ENCODE measurements around the gene PLEKHA6. TPM values are rescaled to one million over a fixed set of nuclear protein-coding genes. Genes with fewer than 3 reads are reported as not detected.

The PLEKHA6 gene
- total and polyA plus RNA-seq, 2 of the 8 experiments (the other 6 are each of a cell fraction or from before 2014, with no cell fraction given): 4.8 to 20.2 TPM

DNA sequence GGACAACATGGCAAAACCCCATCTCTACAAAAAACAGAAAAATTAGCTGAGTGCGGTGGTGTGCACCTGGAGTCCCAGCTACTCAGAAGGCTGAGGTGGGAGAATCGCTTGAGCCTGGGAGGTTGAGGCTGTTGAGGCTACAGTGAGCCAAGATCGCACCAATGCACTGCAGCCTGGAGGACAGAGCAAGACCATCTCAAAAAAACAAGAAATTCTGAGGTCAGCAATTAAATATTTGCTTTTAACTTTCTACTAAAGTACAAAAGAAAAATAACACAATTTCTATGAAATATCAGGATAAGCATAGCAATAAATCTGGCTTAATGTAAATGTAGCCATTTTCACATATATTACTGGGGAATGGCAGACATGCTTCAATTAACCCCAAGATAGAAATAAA is 42.0 kb upstream of the PLEKHA6 start:
- H3K4me2 ChIP-seq (ENCODE audit: insufficient read depth in 1 of 2, low read depth in 2 of 2, low read length in 2 of 2): no peak overlapping the region
- peaks cover 4 to 38% of the 10 kb centered on the region in 2 experiments for H3K79me2 ChIP-seq (ENCODE audit: control insufficient read depth in 1 of 2, insufficient read depth in 2 of 2, low read length in 2 of 2)
- FAIRE-seq: no peak
- H2BK20ac ChIP-seq (ENCODE audit: low read length): no peak overlapping the region
- no peaks in the 10 kb centered on the region for H3K23me2 ChIP-seq (ENCODE audit: low read depth, low read length)
- no peaks in the 10 kb centered on the region for H3K27me3 ChIP-seq (replicated peaks in 1 of 4; ENCODE audit: control insufficient read depth in 3 of 4, extremely low read depth in 1 of 4, insufficient read depth in 3 of 4, low read length in 3 of 4)
- TF ChIP-seq, protein P1, sequence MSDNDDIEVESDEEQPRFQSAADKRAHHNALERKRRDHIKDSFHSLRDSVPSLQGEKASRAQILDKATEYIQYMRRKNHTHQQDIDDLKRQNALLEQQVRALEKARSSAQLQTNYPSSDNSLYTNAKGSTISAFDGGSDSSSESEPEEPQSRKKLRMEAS (IDR thresholded peaks at IDR 0.05): no peak
- TF ChIP-seq CBX8 (IDR thresholded peaks at IDR 0.05; ENCODE audit: borderline replicate concordance, low read depth, low read length) (no peak), RXRA (IDR thresholded peaks at IDR 0.05; ENCODE audit: insufficient read depth, low read depth, low read length) (no peak)
- H4K5ac ChIP-seq (ENCODE audit: insufficient read length, low read depth, low read length): no peak overlapping the region
- H4K91ac ChIP-seq (replicated peaks; ENCODE audit: insufficient read length, low read length): no peak overlapping the region
- no peak overlapping the region for H3K18ac ChIP-seq (ENCODE audit: extremely low read depth, low read length)
- H3K4ac ChIP-seq (replicated peaks; ENCODE audit: insufficient read length, low read depth, low read length): no peak overlapping the region
- no peak overlapping the region for H2BK12ac ChIP-seq (ENCODE audit: low read depth, low read length)
- no peak overlapping the region for H3K14ac ChIP-seq (ENCODE audit: insufficient read length)
- H4K8ac ChIP-seq (ENCODE audit: extremely low read depth, insufficient read depth, low read length): no peak overlapping the region
- DNase-seq (ENCODE audit: low read depth in 1 of 2, low spot score in 2 of 2): peak in 1 of 2 experiments; percentile 24
- no peaks in the 10 kb centered on the region; the same call in 1 of the 2 replicates for H3K79me1 ChIP-seq (ENCODE audit: low read depth, low read length)
- H2BK5ac ChIP-seq (ENCODE audit: low read depth, low read length): no peak overlapping the region
- no peak overlapping the region for H2AK5ac ChIP-seq (ENCODE audit: low read depth, low read length)
- H3K23ac ChIP-seq (ENCODE audit: insufficient read length): no peak overlapping the region
- H2AFZ ChIP-seq (ENCODE audit: low read length): no peak overlapping the region
- H4K20me1 ChIP-seq (replicated peaks in 1 of 2; ENCODE audit: control insufficient read depth in 1 of 2, insufficient read depth in 2 of 2, low read length in 2 of 2): peaks cover 3 to 8% of the 10 kb centered on the region in 2 experiments
- no peak overlapping the region for H2BK15ac ChIP-seq (ENCODE audit: low read length)
- no peak overlapping the region for H3K4me3 ChIP-seq (ENCODE audit: extremely low read depth in 1 of 4, insufficient read depth in 2 of 4, low read depth in 3 of 4, low read length in 4 of 4)
- H3K27ac ChIP-seq (ENCODE audit: low read depth, low read length): no peak overlapping the region
- no peaks in the 10 kb centered on the region for H3K4me1 ChIP-seq (replicated peaks in 1 of 4; ENCODE audit: control insufficient read depth in 3 of 4, insufficient read depth in 4 of 4, low read length in 3 of 4)
- no peak overlapping the region for H3K9ac ChIP-seq (replicated peaks in 1 of 4; ENCODE audit: extremely low read depth in 1 of 4, low read depth in 3 of 4, low read length in 3 of 4)
- H2BK120ac ChIP-seq (replicated peaks; ENCODE audit: low read depth, low read length): no peak overlapping the region
- CTCF ChIA-PET (ENCODE audit: partially characterized antibody): interaction anchor here (0.6 to 1.7 kb wide), 3 partner anchors 15 to 528 kb away, joined by 3 to 4 read pairs (median 4); no protein-coding TSS in a partner anchor
- POLR2A ChIA-PET (ENCODE audit: partially characterized antibody): interaction anchor here (1.0 to 3.8 kb wide), 3 partner anchors 8 to 11 kb away, joined by 3 to 30 read pairs (median 3); no protein-coding TSS in a partner anchor
- no peak overlapping the region for H3K56ac ChIP-seq (replicated peaks; ENCODE audit: insufficient read length, low read depth, low read length)
- H3K36me3 ChIP-seq (ENCODE audit: control insufficient read depth in 2 of 4, insufficient read depth in 4 of 4, low read length in 3 of 4): peaks cover 14 to 46% (median 25%) of the 10 kb centered on the region in 4 experiments
- 88% methylated on average over 3 of the region's 3 CpGs; no CpG with 5 or more reads in 1 of the 2 experiments for WGBS, 2 experiments (ENCODE audit: extremely low coverage in 1 of 2, insufficient coverage in 1 of 2, insufficient read length in 1 of 2, insufficient replicate concordance in 2 of 2, low coverage in 1 of 2, low lambda C conversion rate in 2 of 2, missing lambda C conversion rate in 1 of 2)
- H3K9me3 ChIP-seq (ENCODE audit: insufficient read depth in 2 of 2, low read depth in 1 of 2, low read length in 1 of 2): no peaks in the 10 kb centered on the region
